NCI-H2227 (cell line): ENCODE results near the gene SYNGR1.
A peak's percentile ranks its signal among the peaks of the same experiment; 100 is the strongest.
"Not testable (repeated sequence)": the region's sequence is repeated elsewhere in the genome, so short reads cannot be mapped to it uniquely, and the experiment has no call there.

Source experiments
- DNase-seq: peaks from one replicate; lab custom pipeline; 2025; ENCODE audit not compliant: unreplicated experiment; lab: John Stamatoyannopoulos, UW

SYNGR1 gene

GRCh38 chr22:39316440-39317083, 33.2 kb upstream of the SYNGR1 start:
- peak; percentile 67 for DNase-seq

GRCh38 chr22:39317084-39317774, 32.6 kb upstream of the SYNGR1 start:
- no peak for DNase-seq

GRCh38 chr22:39317775-39318506, 31.9 kb upstream of the SYNGR1 start:
- no peak for DNase-seq

GRCh38 chr22:39318507-39319283, 31.1 kb upstream of the SYNGR1 start:
- peak; percentile 43 for DNase-seq

- DNase-seq, result peak; percentile 97
These were observed 30.3 kb upstream of the SYNGR1 start, which contains the start of gene RPL3 for GRCh38 chr22:39319284-39320022. RPL3 (minus strand) TSS chr22:39319623; CDS start chr22:39319597, 26 bp downstream.

GRCh38 chr22:39320616-39321029, 29.2 kb upstream of the SYNGR1 start:
- not testable (repeated sequence) for DNase-seq

- DNase-seq, result no peak
These were observed 24.3 kb upstream of the SYNGR1 start for GRCh38 chr22:39325392-39325932.

- no peak for DNase-seq
These were observed 21.6 kb upstream of the SYNGR1 start for GRCh38 chr22:39327995-39328754.

- DNase-seq, result not testable (repeated sequence)
These were observed 19.2 kb upstream of the SYNGR1 start for GRCh38 chr22:39330553-39330952.

GRCh38 chr22:39332441-39333064, 17.2 kb upstream of the SYNGR1 start:
- DNase-seq, result no peak

GRCh38 chr22:39336411-39336810, 13.4 kb upstream of the SYNGR1 start:
- no peak for DNase-seq

- DNase-seq, result not testable (repeated sequence)
These were observed 10.0 kb upstream of the SYNGR1 start for GRCh38 chr22:39339775-39340174.

GRCh38 chr22:39341179-39341578, 8.6 kb upstream of the SYNGR1 start:
- DNase-seq, result no peak

- peak; percentile 63 for DNase-seq
These were observed 6.3 kb upstream of the SYNGR1 start for GRCh38 chr22:39343259-39344045.

GRCh38 chr22:39344046-39344390, 5.8 kb upstream of the SYNGR1 start:
- DNase-seq, result no peak

- DNase-seq, result no peak
These were observed 4.6 kb upstream of the SYNGR1 start for GRCh38 chr22:39345231-39345630.

GRCh38 chr22:39348909-39349505, 784 bp upstream of the SYNGR1 start:
- peak; percentile 69 for DNase-seq

GRCh38 chr22:39349506-39349966, 255 bp upstream of the SYNGR1 start:
- DNase-seq, result peak; percentile 61
